ENCODE measurements around the gene MXRA7.

- TF ChIP-seq CTCF (conservative IDR thresholded peaks at IDR 0.05; ENCODE audit: low read length) (no peak), EZH2phosphoT487 (IDR thresholded peaks at IDR 0.05; ENCODE audit: borderline replicate concordance) (no peak)
These were observed 22.2 kb upstream of the MXRA7 start for GRCh38 chr17:76732734-76733617.
